Limb (tissue), 2 donors: ENCODE data around the gene ZNF407.

ENCODE experiments used
- DNase-seq, 2 donors: peaks; one replicate each; pipeline ENCODE4 v3.0.0-alpha.2; 2016; ENCODE audit errors: extremely low spot score in 2 of 2

ZNF407 gene

DNA sequence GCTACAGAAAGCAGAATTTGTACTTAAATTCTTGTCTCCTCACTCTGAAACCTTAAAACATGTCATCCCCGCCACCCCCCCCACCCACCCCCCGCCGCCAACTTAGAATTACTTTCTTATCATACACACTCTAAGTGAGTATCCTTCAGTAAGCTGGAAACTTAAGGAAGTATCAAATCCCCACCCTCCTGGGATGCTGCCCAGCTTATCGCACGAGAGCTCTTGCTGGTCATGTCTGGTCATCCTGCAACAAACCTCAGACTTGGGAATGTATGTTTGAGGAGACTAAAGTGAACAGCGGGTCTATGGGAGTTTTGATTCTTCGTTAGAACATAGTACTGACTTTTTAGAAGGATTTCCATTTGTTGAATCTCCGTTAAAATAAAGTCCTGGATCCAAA is 408.0 kb downstream of the ZNF407 start:
- no peak for DNase-seq

DNA sequence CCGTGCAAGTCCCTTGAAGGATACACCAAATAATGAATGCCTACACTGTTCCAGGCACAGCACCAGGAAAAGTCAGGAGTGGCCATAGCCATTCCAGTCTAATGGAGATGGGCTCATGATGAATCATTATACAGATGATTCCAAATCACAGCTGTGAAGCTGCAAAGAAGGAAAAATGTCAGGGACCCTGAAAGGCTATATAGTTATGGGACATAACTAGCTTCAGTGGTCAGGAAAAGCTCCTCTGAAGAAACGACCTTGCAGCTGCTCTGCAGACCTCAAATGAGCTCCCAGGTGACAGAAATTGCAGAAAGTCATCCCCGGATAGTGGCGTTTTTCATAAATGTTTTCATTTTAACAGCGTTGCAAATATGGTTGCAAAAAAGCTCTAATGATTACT is 410.5 kb downstream of the ZNF407 start:
- DNase-seq = no peak

DNA sequence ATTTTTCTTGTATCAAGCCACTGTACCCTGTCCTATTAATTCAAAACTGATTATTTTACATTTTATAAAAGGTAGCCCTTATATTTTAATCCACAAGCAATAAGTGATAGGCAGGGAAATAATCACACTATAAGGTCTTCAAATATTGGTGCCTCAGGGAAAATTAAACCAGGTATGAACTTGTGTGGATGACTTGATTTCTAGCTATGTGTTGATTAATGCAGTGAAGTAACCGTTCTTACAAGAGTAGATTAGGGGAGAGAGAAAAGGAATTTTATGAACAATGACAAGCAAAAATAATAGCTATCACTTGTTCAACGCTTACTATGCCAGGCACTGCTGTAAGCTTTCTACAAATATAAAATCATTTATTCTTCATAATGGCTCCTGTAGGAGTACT is 411.6 kb downstream of the ZNF407 start:
- DNase-seq = no peak

DNA sequence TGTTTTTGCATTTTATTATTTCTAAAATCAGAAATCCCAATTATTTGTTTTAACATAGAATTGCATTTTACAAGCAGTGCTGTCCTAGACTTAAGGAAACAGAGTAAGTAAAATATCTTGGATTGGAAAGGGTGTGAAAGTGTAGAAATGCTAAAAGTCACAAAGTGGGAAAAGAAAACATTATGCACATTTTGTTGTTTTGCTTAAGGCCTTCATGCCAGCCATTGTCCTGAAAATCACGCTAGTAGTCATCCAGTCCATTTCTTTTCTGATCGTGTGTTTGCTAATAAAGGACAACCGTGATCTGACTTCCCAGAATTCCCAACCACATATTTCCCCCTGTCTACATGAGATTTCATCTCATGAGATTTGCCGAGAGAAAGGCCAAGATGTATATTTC is 412.2 kb downstream of the ZNF407 start:
- no peak for DNase-seq

DNA sequence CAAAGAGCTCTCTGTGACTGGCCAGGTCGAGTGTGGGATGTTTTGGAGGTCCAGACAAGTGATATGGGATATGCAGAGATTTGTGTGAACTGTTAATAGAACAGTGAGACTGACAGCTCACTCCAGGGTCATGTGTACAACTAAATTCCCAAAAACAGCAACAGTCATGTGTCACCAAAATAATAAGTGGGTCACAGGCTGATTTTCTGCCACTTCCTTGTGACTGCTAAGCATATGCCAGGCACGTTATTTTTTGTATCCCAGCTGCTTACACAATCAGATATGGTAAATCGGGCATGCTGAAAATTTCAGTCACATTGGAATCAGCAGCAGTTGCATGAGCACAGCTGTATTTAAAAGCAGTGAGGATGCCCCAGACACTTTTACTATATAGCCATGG is 412.6 kb downstream of the ZNF407 start:
- peak in 1 of 2 donors; percentile 40 for DNase-seq

DNA sequence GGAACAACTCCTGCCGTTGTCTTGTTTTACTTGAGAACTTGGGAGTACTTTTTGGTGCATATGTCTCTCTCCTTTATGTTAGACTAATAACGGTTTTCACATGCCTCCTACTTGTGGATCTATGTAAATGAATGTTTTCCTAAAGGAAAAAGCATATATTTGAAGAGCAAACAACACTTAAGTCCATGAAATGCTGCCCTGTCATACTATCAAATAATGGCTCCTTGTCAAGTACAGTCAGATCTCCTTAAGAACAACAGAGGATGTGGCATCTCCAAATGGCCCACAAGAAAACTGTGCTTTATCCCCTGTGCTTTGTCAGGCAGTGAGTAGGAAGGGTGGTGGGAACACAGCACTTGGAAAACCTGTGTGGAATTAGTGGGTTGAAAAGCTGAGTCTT is 413.0 kb downstream of the ZNF407 start:
- no peak for DNase-seq

DNA sequence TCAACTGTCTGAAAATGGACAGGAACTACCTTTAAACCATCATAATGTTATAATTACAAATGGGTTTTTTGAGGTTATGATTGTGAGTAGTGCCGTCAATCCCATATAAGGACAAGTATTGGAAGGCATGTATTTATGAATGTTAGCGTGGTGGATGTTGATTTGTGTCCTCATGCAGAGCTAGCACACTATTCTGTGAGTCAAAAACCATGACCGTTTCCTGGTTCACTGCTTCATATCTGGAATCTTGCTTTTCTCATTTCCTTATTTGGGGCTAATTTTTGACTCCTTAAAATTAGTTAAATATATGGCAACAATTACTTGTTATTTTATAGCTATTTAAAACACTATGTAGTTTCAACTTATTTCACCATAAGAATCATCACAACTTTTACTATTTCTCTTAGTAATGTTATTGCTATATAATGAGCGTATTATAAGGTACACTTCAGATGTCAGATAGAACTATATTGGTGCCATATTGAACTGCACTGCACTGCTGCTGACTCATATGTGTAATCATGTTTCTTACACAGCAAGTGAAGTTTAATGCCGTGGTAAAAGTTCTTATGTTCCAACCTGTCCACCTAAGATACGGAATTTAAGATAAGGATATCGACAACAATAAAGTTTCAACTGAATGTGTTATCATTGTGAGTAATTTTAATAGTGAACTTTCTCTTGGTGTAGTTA is 418.5 kb downstream of the ZNF407 start:
- no peak for DNase-seq

DNA sequence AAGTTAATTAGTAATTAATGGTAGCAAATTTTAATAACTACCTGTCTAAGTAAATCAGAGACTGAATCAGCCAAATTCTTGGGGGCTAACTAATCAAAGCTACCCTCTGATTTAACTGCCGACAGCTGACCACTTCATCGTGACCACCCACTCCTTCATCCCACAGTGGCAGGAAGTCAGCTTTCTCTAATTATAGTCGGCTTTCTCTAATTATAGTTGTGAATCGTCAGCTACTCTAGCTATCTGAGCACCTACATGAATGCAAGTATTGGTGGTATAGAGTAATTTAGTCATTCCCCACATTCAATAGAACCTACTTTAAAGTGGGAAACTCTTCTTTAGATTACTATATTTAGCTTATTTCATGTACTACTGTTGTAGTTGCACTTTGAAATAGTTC is 425.8 kb downstream of the ZNF407 start:
- DNase-seq = no peak

DNA sequence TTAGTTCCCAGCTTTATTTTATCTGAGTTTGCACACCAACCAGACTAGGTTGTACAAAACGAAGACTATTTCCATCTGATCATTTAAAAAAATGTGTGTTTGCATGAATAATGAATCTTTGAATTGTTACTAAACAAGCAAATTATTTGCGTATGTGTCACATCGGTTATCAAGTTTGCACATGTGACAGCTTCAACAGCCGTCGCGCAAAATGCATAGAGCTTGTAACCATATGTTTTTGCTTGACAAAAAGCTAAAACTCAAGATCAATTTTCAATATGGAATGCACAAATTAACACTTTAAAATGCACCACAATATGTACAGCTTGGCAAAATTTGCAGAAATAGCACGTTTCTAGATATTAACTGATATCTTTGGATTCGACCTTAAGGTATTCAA is 427.2 kb downstream of the ZNF407 start:
- no peak for DNase-seq

DNA sequence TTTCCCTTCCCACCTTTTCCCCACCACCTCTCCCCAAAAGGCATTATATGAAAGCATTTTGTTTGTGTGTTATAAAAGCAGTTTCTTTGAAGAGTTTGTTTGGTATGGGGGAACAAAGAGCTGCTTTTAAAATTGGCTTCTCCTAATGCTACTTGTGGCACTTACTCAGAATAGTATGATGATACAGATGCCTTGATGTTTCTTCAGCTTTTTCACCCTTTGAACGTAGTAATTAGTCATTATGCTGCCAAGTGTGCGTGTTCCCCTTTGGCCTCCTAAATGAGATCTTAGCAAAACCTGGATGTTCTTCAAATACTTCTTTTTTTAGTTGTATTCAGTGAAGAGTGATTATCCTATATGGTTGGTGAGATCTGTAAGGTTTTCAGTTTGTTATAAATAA is 427.9 kb downstream of the ZNF407 start:
- no peak for DNase-seq

DNA sequence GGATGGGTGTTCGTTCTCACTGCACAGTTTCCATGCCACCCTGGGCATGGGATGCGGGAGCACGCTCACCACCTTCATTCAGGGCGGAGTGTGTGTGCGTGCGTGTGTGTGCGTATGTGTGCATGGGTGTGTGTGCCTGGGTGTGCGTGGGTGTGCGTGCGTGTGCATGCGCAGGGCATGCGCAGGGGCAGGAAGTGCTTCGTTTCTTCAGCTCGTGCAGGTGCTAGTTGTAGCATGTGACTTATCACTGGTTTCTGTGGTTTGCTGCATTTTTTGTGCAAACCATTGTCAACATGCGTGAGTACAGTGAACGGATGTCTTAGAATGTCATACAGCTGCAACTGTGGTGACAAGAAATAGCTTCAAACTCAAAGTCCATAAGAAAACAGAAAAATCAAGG is 431.8 kb downstream of the ZNF407 start:
- DNase-seq = no peak

DNA sequence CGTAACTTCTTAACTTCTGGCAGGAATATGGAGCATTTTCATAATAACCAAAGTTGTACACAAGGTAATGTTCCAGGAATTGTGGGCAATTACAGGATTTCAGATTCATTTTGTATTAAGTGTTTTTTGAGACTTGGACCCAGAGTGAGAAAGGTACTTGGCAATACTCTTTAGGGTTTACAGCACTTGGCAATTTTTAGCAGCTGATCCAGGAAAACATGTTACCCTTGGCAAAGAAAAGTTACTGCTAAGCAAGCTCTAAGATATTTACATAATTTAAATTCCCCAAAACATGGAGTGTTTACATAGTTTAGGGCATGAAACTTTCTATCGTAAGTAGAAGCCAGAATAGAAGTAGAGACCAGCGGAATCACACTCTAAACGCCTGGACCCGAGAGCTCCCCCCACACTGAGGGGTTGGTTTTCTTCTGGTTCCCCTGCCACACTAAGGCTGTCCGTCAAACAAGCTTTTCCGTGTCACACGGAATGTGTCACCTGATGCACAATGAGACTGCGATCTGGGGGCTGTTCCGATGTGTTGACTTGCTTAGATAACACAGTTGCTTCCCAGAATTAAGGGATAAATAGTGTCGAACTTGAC is 434.1 kb downstream of the ZNF407 start:
- DNase-seq = no peak

DNA sequence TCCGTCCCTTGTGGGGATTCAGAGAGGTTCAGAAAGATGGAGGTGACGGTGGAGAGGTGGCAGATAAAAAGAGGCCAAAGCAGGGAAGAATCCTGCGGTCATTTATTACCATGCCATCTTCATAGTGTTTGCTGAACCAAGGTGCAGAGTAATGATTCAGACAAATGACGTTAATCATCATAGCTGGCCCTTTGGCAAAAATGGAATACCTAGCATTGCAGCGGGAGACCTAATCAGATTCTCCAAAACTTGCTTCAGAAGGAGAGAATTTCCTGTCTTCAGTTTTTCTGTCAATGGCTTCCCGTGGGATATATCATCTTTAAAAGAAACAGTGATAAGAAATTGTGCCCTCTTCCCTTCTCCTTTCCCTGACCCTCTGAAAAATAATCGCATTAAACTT is 435.8 kb downstream of the ZNF407 start:
- no peak for DNase-seq

DNA sequence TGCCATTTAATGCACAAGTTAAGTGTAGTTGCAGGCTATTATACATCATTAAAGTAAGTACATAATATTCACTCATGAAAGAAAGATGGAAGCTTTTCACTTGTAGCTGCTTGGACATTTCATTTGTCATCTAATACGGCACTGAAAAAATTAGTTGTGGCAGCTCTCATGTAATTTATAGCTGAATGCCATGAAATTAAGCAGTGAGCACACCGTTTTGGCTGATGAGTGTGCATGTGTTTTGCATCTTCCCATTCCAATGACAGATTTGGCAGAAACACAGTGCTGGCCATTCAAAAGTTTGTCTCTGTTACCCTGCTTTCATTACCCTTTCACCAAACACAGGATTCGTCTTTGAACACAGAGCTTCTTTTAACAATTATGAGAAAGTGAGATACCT is 437.3 kb downstream of the ZNF407 start:
- no peak for DNase-seq

DNA sequence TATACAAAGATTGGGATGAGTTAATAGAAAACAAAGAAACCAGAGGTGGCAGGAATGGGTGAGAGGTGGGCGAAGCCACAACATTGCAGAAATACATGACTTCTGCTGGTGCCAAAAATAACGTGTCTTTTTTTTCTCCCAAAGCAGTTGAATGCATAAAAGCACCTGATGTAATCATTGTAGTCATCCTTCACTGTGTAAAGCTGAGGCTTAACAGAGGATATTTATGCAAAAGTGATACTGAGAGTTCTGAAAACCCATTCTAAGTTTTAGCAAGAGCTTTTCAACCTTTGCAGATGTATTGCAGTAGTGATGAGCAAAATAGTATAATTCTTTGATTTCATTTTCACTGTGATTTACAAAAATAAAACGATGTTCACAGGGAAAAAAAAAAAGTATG is 438.3 kb downstream of the ZNF407 start:
- no peak for DNase-seq

DNA sequence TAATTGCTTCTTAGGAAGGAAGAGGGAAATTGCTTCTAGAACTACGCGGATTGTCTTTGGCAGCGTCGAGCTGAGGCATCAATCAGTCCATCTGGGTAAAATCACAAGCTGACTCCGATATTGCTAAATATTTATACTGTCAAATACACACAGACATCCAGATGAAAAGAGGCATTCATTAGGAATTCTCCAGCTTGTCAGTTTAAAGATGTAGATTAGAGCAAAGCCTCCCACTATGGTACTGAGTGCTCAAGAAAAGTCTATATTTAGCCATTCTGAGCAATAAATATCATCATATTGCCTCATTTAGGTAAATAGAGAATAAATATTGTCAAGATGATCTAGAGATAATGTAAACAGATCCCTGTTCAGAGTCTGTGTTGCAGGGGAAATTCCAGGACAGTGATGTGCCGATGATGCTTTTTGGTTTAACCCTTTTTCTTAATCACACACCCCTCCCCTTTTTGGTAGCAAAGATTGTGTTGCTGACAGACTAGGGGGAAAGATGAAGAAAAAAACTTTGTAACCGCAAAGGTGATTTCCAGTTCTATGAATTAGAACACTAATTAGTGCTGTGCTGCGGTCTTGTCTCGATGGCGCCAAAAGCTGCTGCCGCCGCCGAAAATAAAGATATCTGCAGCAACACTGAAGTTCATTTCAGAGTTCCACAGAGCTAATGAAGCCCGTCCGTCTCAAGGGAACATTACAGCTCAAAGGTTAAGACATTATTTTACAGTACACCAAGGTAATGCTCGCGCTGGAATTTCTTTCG is 439.4 kb downstream of the ZNF407 start:
- no peak for DNase-seq

DNA sequence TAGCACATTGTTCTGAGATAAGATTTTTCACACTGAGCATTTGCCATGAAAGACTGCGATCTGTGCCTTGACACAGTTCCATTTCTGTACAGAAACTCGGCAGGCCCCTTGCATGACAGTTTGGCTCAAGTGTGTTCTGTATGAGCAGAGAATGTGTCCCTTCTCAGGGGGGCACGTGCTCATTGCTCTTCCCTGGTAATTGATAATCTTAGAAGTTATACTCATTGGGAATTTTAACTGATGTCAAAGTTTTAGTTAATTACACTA is 440.0 kb downstream of the ZNF407 start:
- no peak for DNase-seq

DNA sequence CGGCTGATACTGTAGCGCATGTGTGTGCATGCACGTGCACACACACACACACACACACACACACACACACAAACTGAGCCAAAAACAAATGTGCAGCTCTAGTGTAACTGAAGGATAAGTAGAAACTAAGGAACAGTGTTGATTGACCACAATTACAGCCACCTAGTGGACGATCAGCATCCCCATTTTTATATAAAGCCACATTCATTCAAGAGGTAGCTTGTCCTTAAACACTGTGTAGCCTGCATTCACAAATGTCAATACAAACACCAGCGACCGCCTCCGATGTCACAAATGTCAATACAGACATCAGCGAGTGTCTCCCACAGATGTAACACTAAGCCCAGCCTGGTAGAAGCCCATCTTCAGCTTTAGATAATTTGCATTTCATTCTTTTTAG is 443.9 kb downstream of the ZNF407 start:
- no peak for DNase-seq

DNA sequence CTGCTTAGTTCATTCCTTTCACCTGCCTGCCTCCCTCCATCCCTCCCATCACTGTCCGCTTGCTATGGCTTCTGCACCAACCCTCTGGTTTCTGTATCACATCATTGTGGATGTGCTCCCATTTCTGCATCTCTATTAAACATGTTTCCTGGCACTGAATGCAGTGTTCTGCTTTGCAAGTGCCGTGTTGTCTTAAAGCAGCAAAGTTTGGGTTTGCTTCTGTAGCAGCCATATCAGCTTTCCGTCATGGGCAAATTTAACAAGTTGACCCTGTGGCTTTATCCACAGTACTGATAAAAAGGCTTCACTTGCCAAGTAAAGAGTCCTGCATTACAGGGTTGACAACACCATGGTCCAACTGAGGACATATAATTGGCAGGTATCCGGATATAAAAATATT is 445.8 kb downstream of the ZNF407 start:
- no peak for DNase-seq

DNA sequence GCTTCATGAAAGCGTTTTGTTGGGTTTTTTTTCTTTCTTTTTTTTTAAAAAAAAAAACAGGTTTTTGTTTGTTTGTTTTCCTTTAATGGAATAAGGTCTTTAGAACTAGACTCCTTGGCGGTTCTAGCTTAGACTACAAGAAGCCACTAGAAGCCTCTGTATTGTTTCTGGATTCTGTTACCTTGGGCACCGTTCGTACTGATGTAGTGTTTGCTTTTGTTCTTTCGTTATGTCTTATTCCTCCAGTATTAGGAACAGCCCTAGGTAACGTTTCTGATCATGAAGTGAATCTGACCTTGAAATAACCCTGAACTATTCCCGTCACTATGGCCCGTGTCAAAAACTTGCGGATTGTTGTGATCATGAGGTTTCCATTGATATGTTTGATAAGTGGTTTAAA is 446.6 kb downstream of the ZNF407 start:
- no peak for DNase-seq

DNA sequence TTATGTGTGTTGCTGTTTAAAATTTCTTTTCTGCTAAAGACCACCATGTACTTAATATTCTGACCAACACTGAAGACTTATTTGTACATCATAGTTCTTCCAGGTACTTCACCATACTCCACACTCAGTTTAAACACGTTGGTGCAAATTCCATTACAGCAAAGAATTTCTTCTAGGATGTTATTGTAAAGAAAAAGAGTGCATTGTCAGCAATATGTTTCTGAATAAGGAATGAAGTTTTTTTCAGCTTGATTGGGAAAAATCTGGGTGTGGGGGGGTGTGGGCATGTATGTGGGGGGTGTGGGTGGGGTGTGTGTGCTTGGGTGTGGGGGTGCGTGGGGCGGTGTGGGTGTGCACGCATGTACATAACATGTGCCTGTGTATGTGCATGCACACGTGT is 447.1 kb downstream of the ZNF407 start:
- DNase-seq = no peak

DNA sequence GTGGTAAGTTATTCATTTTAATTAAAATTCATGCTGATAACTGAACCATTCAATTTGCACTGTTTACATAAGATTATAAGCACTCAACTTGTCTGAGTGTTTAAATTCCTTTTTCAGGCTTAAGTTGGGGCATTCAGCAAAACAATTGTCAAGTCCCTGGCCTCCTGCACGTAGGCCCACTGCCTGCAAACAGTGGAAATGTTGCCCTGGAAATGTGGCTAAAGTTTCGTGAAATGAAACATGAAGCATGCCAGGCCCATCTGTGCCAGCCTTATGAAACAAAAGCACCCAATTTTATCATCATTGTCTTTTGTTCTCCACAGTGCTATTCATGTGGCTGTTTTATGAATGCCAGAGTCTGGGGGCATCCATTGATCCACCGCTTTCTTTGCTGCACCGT is 447.6 kb downstream of the ZNF407 start:
- no peak for DNase-seq

DNA sequence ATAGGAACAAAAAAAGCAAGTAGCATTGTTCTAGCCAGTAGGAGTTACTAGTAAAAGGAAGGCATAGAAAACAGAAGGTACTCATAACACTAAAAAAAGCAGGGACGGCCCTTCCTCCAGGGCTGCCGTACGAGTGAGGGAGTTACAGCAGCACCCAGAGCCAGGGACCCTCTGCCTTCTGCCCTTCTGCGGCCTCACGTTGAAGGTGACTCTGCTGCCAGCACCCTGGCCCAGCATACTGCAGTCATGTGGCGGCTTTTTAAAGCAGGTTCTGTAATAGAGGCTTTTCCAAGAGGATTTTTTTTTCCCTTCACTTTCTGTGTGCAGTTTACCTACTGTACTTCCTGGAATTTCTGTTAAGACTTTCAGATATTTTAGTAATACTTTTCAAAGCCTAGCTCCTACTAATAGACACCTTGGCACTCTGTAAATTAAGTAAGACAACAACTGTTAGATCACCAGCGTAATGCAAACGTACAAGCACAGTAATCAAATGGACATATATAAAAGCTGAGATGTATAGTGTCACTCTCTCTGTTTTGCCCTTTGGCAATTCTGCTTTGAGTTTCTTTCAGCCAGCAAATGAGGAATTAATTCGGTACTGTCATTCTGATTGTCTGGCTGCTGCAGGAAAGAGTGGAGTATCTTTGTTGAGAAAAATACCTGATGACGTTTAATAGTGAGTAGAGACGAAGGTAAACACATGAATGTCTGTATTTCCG is 449.7 kb downstream of the ZNF407 start:
- DNase-seq = no peak
